ENCODE measurements around the gene TMEM131.

TMEM131 gene

GRCh38 chr2:97707362-97708047, 288.2 kb downstream of the TMEM131 start:
- DNase-seq (ENCODE audit: low spot score): no peak

DNA sequence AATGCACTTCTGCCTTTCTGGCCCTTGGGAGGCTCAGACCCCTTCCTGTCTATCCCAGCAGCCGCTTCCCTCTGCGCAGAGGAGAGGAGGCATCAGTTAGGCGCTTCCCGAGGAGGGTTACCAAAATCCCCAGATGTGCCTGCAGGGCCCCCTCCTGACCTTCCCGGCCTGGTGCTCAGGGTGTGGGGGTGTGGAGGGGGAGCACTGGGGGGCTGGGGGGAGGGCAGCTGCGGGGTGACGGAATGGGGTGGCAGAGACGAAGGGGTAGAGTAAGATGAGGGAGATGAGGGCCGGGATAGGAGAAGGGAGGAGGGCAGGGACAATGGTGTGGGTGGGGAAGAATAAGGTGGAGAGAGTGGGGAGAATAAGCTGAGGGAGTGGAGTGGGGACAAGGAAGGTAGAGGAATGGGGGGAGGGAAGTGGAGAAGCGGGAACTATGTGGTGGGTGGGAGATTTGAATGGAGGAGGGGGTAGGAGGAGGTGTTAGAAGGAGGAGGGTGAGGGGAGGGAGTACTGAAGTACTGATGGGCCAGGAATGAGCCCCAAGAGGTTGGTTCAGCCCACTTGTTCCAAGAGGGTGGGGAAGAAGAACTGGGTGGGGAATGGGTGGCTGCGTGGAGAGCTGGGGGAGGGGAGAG, 288.9 kb downstream of the TMEM131 start:
- DNase-seq (ENCODE audit: low spot score): no peak
